ENCODE data around the gene NUP43. TPM values are rescaled to one million over a fixed set of nuclear protein-coding genes. Genes with fewer than 3 reads are reported as not detected.

Gene NUP43
- total and polyA plus RNA-seq, 10 of the 15 experiments (the other 5 are each of a cell fraction or from before 2014, with no cell fraction given) = 8.9 to 54.2 (median 27.7) TPM

DNA sequence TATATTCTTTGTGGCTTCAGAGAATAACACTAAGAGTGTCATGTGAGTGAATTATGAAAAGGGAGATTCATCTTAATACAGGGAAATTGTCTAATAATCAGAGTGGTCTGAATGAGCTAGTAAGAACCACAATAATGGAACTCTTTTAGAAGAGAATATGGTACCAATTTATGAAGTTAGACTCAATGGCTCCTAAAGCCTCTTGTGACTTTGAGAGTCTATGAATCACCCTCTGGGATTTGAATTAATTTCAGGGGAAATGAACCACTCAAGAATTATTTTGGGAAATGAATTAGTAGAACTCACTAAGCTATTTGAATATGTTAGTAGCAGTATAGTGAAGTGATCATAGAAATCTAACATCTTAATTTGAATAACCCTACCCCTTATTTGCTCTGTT, 17.5 kb upstream of the NUP43 start:
- Histone ChIP-seq H3K9ac (ENCODE audit: control insufficient read depth, insufficient read depth, low read length) (no peak overlapping the region), H3K79me2 (ENCODE audit: control insufficient read depth, insufficient read depth, low read length) (peaks cover 9% of the 10 kb centered on the region), H3K27ac (ENCODE audit: control insufficient read depth, insufficient read depth) (no peak overlapping the region), H2AFZ (ENCODE audit: control insufficient read depth, low read depth, low read length) (no peak overlapping the region), H3K4me1 (ENCODE audit: control insufficient read depth, insufficient read depth, low read length) (peaks cover 15% of the 10 kb centered on the region), H3K4me2 (ENCODE audit: control insufficient read depth, insufficient read depth) (no peak overlapping the region), H3K4me3 (no peak overlapping the region), H3K36me3 (ENCODE audit: control insufficient read depth in 2 of 2, insufficient read depth in 2 of 2, low read length in 1 of 2) (no peaks in the 10 kb centered on the region), H3K27me3 (replicated peaks in 1 of 2; ENCODE audit: control insufficient read depth in 2 of 2, insufficient read depth in 2 of 2, low read length in 1 of 2) (no peaks in the 10 kb centered on the region), H3K9me3 (replicated peaks; ENCODE audit: control insufficient read depth, insufficient read depth, low read length) (peaks cover 4% of the 10 kb centered on the region), H4K20me1 (ENCODE audit: control insufficient read depth, insufficient read depth) (no peaks in the 10 kb centered on the region)
- RAD21 ChIA-PET (ENCODE audit: unreplicated experiment) = interaction anchor here (0.7 to 1.2 kb wide), 2 partner anchors 11 to 14 kb away, joined by 3 to 5 read pairs; partner anchors contain the start of gene PCMT1
- CTCF ChIA-PET = interaction anchor here (1.0 to 1.6 kb wide), 6 partner anchors 9 to 654 kb away, joined by 3 to 5 read pairs (median 4); partner anchors contain the start of gene PCMT1
- SMC1A ChIA-PET (ENCODE audit: uncharacterized antibody, unreplicated experiment) = interaction anchor here (1.1 to 1.5 kb wide), 3 partner anchors 8 to 332 kb away, joined by 3 to 5 read pairs (median 3); no protein-coding TSS in a partner anchor
- in situ Hi-C loops (cut with MboI) = no loop called here
- FAIRE-seq (no peak), ATAC-seq (no peak), DNase-seq (ENCODE audit: low read depth, low spot score) (no peak)
- TSS peak; percentile 43 for BruUV-seq (replicated peaks)
- intact Hi-C loops (cut with micrococcal nuclease; ENCODE audit: unreplicated experiment) = no loop called here
- TF ChIP-seq PAX8 (IDR thresholded peaks at IDR 0.05) (no peak), JUNB (IDR thresholded peaks at IDR 0.05) (no peak), MXI1 (IDR thresholded peaks at IDR 0.05; ENCODE audit: low read depth, low read length) (no peak), RUNX3 (IDR thresholded peaks at IDR 0.05; ENCODE audit: low read length) (no peak), SP1 (IDR thresholded peaks at IDR 0.05; ENCODE audit: low read depth, low read length) (no peak)
- TF ChIP-seq, protein P1, sequence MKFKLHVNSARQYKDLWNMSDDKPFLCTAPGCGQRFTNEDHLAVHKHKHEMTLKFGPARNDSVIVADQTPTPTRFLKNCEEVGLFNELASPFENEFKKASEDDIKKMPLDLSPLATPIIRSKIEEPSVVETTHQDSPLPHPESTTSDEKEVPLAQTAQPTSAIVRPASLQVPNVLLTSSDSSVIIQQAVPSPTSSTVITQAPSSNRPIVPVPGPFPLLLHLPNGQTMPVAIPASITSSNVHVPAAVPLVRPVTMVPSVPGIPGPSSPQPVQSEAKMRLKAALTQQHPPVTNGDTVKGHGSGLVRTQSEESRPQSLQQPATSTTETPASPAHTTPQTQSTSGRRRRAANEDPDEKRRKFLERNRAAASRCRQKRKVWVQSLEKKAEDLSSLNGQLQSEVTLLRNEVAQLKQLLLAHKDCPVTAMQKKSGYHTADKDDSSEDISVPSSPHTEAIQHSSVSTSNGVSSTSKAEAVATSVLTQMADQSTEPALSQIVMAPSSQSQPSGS (IDR thresholded peaks at IDR 0.05; ENCODE audit: low read length) = no peak
- POLR2A ChIA-PET = interaction anchor here (0.5 to 1.4 kb wide), 3 partner anchors 10 to 46 kb away, joined by 3 to 4 read pairs (median 3); partner anchors contain the start of gene LATS1

DNA sequence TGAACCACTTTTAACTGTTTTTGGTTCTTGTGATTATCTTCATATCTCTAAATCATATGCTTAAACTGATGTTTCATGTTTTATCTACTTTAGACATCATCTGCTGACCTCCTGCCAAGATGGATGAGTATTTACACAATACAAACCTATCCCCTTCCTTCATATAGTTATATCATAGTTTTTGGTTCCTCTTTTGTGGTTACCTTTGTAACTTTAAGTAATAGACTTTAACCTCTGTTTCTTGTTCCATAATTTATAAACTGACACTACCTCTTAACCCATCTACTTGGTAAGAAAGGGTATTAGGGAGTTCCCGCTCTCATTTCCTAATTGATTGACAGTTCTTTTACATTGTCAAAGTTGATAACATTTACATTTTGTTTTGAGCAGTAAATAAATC, 15.1 kb upstream of the NUP43 start:
- Histone ChIP-seq H3K9ac (ENCODE audit: control insufficient read depth, insufficient read depth, low read length) (no peak overlapping the region), H3K4me3 (no peak overlapping the region), H3K27me3 (replicated peaks in 1 of 2; ENCODE audit: control insufficient read depth in 2 of 2, insufficient read depth in 2 of 2, low read length in 1 of 2) (no peaks in the 10 kb centered on the region), H3K36me3 (ENCODE audit: control insufficient read depth in 2 of 2, insufficient read depth in 2 of 2, low read length in 1 of 2) (no peaks in the 10 kb centered on the region), H3K9me3 (replicated peaks; ENCODE audit: control insufficient read depth, insufficient read depth, low read length) (peaks cover 4% of the 10 kb centered on the region), H3K4me2 (ENCODE audit: control insufficient read depth, insufficient read depth) (peak overlapping the region; percentile 62), H3K27ac (ENCODE audit: control insufficient read depth, insufficient read depth) (peak overlapping the region; percentile 55; the same call in 1 of the 2 replicates), H3K4me1 (ENCODE audit: control insufficient read depth, insufficient read depth, low read length) (peaks cover 15% of the 10 kb centered on the region), H2AFZ (ENCODE audit: control insufficient read depth, low read depth, low read length) (no peak overlapping the region), H3K79me2 (ENCODE audit: control insufficient read depth, insufficient read depth, low read length) (peaks cover 9% of the 10 kb centered on the region), H4K20me1 (ENCODE audit: control insufficient read depth, insufficient read depth) (no peaks in the 10 kb centered on the region)
- in situ Hi-C loops (cut with MboI) (no loop called here), intact Hi-C loops (cut with micrococcal nuclease; ENCODE audit: unreplicated experiment) (no loop called here)
- CTCF ChIA-PET = interaction anchor here (1.0 kb wide), 1 partner anchor 9 kb away, joined by 3 read pairs; no protein-coding TSS in a partner anchor
- no TSS peak for BruUV-seq (replicated peaks)
- DNase-seq (ENCODE audit: low read depth, low spot score) (no peak), FAIRE-seq (peak; percentile 84), ATAC-seq (peak; percentile 99)
- SMC1A ChIA-PET (ENCODE audit: uncharacterized antibody, unreplicated experiment) = interaction anchor here (0.6 to 1.4 kb wide), 3 partner anchors 8 to 11 kb away, joined by 3 to 4 read pairs (median 3); partner anchors contain the start of gene PCMT1
- WGBS (ENCODE audit: insufficient coverage, insufficient replicate concordance, low lambda C conversion rate, missing lambda C conversion rate) = 16% methylated on average over 1 of the region's 1 CpG
- POLR2A ChIA-PET = interaction anchor here (1.4 kb wide), 1 partner anchor 12 kb away, joined by 3 read pairs; the partner anchor contains the start of gene PCMT1
- RAD21 ChIA-PET (ENCODE audit: unreplicated experiment) = no interaction called here
- TF ChIP-seq CBFB (IDR thresholded peaks at IDR 0.05; ENCODE audit: low read depth) = peak; percentile 51; the same call in 1 of the 2 replicates
- no peak for TF ChIP-seq ZNF274 (IDR thresholded peaks at IDR 0.05; ENCODE audit: insufficient read depth, insufficient read length)
- no peak for TF ChIP-seq SREBF2 (IDR thresholded peaks at IDR 0.05; ENCODE audit: low read length)
- TF ChIP-seq CHD2 (IDR thresholded peaks at IDR 0.05; ENCODE audit: borderline replicate concordance, low read depth, low read length) = peak; percentile 39; the same call in 1 of the 2 replicates
- TF ChIP-seq EP300 (IDR thresholded peaks at IDR 0.05; ENCODE audit: borderline replicate concordance in 1 of 2, control insufficient read depth in 1 of 2, low read depth in 2 of 2, low read length in 2 of 2) = peak; percentile 46 to 48; a peak in 2 of 4 replicates
- TF ChIP-seq IKZF1 (conservative IDR thresholded peaks at IDR 0.05) = peak; percentile 35; the same call in 1 of the 2 replicates
- TF ChIP-seq DPF2 (IDR thresholded peaks at IDR 0.05) = peak; percentile 73
- no peak for TF ChIP-seq STAT3 (IDR thresholded peaks at IDR 0.05; ENCODE audit: low read depth, low read length)
- peak; percentile 72 for TF ChIP-seq NFIC (IDR thresholded peaks at IDR 0.05; ENCODE audit: low read depth, low read length)
- no peak for TF ChIP-seq ZZZ3 (IDR thresholded peaks at IDR 0.05; ENCODE audit: control insufficient read depth, insufficient read length, low read depth)
- TF ChIP-seq, protein P1 (IDR thresholded peaks at IDR 0.05; ENCODE audit: low read length) = peak; percentile 69

Data from GM12878 (cell line).